Hepatic stellate cell (primary cell): ENCODE data around the gene ITIH4.

Experiments
- DNase-seq: peaks from one replicate; pipeline ENCODE4 v3.0.0; 2011; ENCODE audit warnings: low spot score

ITIH4 gene

DNA sequence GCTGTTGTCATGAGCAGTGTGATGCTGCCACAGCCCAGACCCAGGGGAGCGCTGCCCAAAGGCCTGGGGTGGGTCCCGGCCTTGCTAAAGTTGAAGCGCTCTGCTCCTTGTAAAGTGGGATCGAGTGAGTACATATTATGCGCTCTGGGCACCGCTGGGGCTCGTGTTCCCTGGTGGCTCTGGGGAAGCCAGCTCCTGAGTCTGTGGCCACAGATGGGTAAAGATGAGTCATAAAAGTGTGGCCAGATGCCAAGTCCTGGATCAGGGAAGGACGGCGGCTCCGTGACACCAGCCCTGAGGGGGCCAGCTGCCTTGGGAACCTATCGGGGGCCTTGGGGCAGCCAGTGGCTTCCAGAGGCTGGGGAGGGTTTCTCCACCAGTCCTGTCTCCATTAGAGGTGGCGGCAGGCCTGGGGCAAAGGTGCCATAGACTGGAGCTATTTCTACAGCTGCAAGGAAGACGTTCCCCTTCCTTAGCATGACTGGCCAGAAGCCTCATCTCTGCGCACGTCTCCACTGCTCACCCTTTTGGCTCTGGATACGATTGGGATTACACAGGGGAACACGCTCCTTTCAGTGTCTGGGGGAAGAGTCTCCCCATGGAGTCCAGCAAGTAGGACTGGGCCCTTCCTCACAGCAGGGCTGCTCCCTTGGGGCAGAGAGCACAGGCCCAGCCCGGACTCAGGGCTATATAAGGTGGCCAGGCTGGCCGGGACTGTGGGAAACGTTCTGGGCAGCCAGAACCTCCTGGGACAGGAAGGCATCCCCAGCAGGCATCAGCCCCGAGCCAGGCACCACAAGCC lies 1.2 kb upstream of the ITIH4 start:
- DNase-seq: peak; percentile 92

DNA sequence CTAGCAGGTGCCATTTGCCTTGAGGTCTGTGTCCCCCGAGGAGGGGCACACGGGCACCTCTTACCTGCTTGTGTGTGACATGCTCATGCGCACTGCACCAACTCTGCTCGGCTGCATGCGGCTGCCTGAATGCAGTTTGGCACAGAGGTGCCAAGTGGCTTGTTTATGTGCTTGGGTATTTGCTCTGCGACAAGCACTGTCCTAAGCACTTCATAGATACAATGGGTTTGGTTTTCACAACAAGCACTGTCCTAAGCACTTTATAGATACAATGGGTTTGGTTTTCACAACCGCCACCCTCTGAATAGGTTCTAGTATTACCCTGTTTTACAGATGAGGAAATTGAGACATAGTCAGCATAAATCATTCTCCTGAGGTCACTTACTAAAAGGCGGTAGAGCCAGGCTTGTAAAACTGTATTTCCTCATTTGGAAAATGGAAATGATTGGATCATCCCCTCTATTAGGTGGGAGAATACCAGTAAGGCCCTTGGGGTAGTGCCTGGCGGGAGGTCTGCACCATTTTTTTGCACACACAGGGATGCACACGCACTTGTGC lies 487 bp downstream of the ITIH4 start:
- DNase-seq: no peak

DNA sequence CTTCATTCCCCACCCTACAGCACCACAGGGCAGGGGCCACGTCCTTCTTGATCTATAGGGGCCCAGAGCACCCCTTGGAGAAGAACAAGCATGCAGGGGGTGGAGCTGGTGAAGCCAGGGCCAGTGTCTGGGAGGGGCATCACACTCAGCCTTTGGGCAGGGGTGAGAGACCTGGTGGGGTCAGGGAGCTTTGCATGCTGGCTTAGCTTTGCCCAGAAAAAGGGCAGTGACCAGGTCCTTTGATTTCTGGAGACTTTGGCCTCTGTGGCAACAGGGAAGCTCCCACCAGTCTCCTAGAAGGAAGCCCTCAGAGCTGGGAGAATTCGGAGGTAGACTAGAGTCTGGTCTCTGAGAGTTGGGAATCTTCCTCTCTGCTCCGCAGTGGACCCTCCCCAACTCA lies 990 bp downstream of the ITIH4 start:
- no peak for DNase-seq

DNA sequence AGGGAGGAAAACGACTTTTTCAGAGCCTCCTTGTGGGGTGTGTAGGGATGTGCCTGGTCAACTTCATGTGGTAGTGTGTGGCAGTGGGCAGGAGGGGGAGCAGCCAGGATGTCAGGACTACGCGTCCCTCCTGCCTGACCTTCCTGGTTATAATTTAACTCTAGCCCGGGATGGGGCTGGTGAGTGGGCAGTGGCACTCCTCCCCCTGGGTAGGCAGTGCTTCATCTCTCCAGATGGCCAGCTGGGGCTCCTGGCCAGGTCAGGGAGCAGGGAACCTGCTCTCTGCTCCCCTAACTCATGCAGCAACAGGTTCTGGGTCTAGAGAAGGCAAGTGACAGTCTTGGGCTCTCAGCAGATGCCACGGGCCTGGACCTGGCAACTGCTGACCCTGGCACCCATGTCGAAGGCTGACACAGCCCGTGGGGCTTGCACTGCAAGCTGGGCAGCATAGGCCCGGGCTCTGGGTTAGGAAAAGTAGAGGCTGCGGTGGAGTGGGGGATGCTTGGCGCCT lies 2.6 kb downstream of the ITIH4 start:
- DNase-seq: no peak

GRCh38 chr3:52827441-52827840 lies 3.0 kb downstream of the ITIH4 start:
- no peak for DNase-seq

GRCh38 chr3:52824037-52824436 lies 6.4 kb downstream of the ITIH4 start:
- no peak for DNase-seq

- no peak for DNase-seq
Observed at GRCh38 chr3:52822363-52822762, 8.1 kb downstream of the ITIH4 start.

DNA sequence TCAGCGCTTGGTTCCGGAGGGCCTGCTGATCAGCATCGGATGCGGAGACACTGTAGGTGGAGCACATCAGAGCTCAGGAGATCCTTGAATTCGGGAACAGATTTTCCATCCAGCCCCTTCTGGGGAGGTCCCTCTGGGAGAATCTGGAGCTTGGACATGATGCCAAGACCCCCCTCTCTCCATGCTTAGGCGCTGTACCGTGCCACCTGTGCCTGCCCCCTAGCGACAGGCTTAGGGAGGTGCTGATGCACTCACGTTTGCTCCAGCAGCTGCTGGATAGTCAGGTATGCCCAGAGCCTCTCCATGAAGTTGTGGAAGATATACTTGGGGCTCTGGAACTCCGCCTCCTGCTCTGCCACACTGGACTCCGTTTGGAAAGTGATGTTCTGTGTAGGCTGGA lies 9.7 kb downstream of the ITIH4 start:
- peak; percentile 36 for DNase-seq

DNA sequence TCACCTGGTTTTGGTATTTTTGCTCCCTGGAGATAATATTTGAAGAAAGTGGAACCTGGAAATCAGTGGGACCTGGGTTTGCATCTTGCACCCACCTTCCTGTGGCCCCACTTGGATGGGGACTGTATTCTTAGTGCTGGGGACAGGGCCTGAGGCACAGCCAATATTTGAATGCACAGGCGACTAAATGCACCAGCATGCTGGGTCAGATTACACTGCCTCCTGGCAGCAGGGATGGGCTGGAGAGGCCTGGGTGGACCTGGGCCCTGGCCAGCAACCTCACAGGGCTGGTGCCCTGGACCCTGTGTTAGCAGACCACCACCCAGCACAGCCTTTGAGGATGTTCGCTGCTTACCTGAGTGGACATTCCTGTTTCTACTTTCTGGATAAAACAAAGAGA lies 10.5 kb downstream of the ITIH4 start:
- no peak for DNase-seq

- DNase-seq: no peak
Observed at GRCh38 chr3:52817860-52818259, 12.6 kb downstream of the ITIH4 start.

GRCh38 chr3:52817221-52817620 lies 13.3 kb downstream of the ITIH4 start:
- no peak for DNase-seq

DNA sequence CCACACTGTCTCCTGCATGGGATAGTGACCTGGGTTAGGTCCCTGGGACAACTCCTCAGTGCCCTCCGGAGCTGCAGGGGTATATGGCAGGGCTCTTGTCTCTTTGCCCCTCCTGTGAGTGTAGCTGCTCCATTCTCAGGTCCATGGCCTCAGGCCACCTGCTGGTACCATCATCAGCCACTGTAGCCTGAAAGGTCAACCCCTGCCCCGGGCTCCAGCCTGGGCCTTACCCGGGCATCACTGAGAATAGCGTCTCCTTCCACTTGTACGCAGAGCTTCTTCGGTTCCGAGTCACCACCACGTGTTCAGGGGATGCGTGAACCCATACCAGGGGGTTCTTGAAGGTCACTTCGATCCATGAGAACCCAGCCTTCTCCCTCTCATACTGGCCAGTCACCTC lies 13.8 kb downstream of the ITIH4 start:
- DNase-seq: no peak

DNA sequence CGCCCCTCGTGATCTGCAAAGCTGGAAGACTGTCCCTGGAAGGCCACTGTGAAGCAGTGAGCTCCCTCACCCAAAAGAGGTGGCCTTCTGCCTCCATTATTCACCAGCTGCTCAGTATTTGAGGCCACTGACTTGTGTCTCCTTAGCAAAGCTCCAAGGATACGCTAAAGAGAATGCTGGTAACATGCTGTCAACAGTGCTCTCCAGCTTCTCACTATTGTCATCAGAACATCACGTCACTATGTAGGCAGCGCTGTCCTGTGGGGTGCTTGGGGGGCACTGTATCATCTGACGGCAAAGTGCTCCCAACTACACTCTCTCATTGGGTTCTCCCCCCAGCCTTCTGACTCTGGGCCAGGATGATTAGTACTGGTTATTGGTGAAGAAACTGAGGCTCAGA lies 14.3 kb downstream of the ITIH4 start:
- no peak for DNase-seq

- DNase-seq: no peak
Observed at GRCh38 chr3:52813810-52814209, 16.7 kb downstream of the ITIH4 start.

GRCh38 chr3:52811452-52812011 lies 18.9 kb downstream of the ITIH4 start:
- DNase-seq: no peak

DNA sequence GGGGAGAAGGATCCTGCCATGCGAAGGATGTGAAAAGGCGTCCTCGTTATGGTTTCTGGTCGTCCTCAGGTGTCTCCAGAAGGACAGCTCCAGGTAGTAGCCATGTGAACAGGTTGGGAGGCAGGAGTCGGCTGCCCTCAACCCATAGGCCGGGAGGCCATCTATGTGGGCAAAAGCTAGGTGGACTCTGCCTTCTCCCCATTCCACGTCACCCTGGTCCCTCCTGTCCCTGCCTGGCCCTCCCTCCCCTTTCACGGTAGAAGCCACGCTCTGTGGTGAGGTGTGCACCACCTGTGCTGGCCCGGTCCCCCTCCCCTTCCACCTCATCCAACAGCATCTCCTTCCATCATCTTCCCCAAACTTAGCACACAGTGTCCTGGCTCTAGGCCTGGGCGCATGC lies 19.5 kb downstream of the ITIH4 start:
- no peak for DNase-seq

DNA sequence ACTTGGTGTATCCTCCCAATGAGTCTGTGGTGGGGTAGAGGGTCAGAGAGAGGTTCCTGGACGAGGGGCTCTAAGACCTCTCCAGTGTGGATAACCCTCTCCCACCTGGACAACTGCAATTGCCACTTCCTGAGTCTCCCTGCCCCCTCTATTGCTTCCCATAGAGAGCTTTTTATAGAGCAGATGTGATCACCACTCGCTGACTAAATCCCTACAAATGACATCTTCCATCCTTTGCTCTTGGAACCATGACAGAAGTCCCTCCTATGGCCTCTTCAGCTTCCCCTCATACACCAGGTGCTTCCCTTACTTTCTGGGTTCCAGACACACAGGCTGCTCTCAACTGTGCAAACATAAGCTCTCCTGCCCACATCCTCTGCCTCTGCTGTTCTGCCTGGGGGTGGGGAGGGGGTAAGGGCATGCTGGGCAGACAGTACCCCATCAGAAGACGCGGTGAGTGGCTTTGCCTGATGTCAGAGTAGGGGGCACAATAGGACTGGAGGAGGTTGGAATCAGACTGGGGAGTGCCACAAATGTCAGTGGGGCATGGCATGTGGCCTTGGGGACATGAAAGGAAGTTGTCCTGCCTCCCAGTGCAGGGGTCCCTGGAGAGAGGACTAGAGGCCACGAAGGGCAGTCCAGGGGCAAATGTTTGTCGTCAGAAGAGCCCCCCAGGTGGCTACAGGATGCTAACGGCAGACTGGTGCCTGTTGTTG lies 20.7 kb downstream of the ITIH4 start:
- no peak for DNase-seq

DNA sequence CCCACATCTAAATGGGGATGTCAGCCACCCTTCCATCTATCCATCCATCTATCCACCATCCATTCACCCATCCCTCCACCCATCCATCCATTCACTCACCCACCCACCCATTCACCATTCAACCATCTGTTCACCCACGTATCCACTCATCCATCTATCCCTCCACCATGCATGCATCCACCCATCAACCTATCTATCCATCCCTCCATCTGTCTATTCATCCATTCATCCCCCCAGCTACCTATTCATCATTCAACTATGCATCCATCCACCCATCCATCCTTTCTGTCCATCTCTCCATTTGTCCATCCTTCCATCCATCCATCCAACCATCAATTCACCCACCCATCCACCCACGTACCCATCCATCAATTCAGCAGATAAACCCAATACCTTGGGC lies 21.3 kb downstream of the ITIH4 start:
- no peak for DNase-seq

DNA sequence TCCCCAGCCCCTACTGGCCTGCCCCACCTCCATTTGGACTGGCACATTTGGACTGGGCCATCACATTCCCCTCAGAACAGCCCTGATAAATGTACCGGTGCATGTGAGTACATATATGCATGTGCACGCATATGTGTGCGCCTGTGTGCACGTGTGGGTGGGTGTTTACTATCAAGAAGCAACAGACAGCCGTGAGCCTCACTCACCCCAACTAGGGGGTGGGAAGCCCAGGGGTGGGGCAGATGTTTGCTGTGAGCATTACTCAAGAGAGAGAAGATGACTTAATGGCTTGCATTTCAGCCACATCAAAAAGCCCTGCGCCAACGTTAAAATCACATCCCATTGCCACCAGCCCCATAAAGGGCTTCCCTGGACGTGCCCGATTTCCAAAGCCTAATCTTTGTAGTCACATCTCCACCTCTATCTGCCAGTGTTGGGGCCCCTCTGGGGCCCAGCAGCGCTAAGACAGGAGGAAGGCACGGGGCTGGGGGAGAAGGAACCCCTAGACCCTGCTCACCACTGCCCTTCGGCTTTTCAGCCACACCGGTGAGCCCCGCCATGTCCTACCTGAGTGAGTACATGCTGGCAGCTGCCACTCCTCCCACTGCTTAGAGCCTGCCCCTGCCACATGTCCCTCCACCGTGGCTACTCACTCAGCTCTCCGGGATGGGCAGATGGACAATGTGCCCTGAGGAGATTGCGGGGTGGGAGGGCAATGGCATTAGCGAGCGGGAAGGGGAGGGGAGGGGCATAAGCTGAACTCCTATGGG lies 25.0 kb downstream of the ITIH4 start:
- no peak for DNase-seq

- DNase-seq: peak; percentile 34
Observed at GRCh38 chr3:52801839-52802238, 28.6 kb downstream of the ITIH4 start.

GRCh38 chr3:52800079-52800478 lies 30.4 kb downstream of the ITIH4 start:
- DNase-seq: no peak

GRCh38 chr3:52798978-52799476 lies 31.4 kb downstream of the ITIH4 start:
- DNase-seq: peak; percentile 41
